NCI-H1694 treated with DMSO at 0.1 percent for 48 hours (cell line): ENCODE measurements around the gene ZNF177.

Source experiments
- DNase-seq: peaks from one replicate; lab custom pipeline; 2025; lab: John Stamatoyannopoulos, UW

The ZNF177 gene

DNA sequence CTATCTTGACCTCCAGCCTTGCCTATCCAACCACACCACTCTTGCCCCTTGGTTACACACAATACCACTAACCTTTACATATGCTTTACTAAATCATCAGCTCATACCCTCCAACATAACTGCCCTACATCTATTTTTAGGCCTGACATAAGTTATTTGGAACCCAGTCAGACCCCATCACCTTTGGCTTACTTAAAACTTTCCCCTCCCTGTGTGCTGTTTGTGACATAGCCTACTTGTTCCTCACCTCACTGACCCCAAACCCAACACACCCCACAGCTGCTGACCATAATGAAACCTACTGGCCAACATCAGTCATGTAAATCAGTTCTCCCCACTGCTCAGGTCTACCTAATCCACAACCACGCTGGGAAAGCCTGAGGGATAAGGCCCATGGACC lies 67.6 kb downstream of the ZNF177 start:
- no peak for DNase-seq

DNA sequence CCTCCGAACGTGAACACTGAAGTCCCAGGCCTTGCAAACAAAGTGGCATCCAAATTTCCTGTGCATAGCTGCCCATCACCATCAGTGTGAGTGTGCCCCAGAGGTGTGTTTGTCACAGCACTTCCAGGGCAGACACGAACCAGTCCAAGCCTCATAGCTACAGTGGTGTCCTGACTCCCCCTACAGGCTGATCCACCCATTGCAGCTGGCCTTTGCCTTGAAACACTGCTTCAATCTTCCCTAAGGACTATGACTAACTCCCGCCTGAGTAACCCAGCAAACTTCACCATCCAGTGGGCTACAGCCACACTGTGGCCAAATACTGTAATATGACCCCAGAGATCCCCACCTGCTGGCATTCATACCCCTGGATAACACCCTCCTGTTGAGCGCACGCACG lies 68.7 kb downstream of the ZNF177 start:
- DNase-seq: no peak
